ENCODE measurements around the gene GNG2. TPM values are rescaled to one million over a fixed set of nuclear protein-coding genes. Genes with fewer than 3 reads are reported as not detected.

The GNG2 gene
- total and polyA plus RNA-seq, 2 experiments from 2014 or later, result 9.9 to 14.8 TPM

- no peak overlapping the region for H3K4me3 ChIP-seq
- H3K79me2 ChIP-seq (replicated peaks; ENCODE audit: insufficient read depth), result peaks cover 7% of the 10 kb centered on the region
- no peak overlapping the region for H3K4me2 ChIP-seq
- H3K27me3 ChIP-seq (ENCODE audit: insufficient read depth), result no peaks in the 10 kb centered on the region
- H3K27ac ChIP-seq (ENCODE audit: low read depth), result no peak overlapping the region
- H3F3A ChIP-seq (replicated peaks; ENCODE audit: low read depth), result no peaks in the 10 kb centered on the region
- Mint-ChIP-seq H3K4me1 (peaks cover 6% of the 10 kb centered on the region; the same call in 2 of the 3 replicates), H3K27ac (no peak overlapping the region), H3K36me3 (ENCODE audit: low read depth) (no peaks in the 10 kb centered on the region), H3K9me3 (no peaks in the 10 kb centered on the region), H3K4me3 (no peak overlapping the region), H3K27me3 (ENCODE audit: insufficient read depth, low read depth, poor library complexity) (peaks cover 2% of the 10 kb centered on the region)
- H4K20me1 ChIP-seq (replicated peaks; ENCODE audit: insufficient read depth), result no peaks in the 10 kb centered on the region
- DNase-seq (ENCODE audit: low spot score), result no peak
- H3K4me1 ChIP-seq (ENCODE audit: insufficient read depth), result peaks cover 22% of the 10 kb centered on the region
- no peak overlapping the region for H2AFZ ChIP-seq
- TF ChIP-seq EZH2 (IDR thresholded peaks at IDR 0.05; ENCODE audit: low read depth, unreplicated experiment) (no peak), ETS1 (IDR thresholded peaks at IDR 0.05) (no peak), JUNB (IDR thresholded peaks at IDR 0.05; ENCODE audit: unreplicated experiment) (no peak), POLR2AphosphoS5 (IDR thresholded peaks at IDR 0.05; ENCODE audit: low read depth) (no peak), CTCF (conservative IDR thresholded peaks at IDR 0.05; ENCODE audit: low read depth in 2 of 2) (no peak)
- H3K36me3 ChIP-seq (ENCODE audit: insufficient read depth), result no peaks in the 10 kb centered on the region
- ATAC-seq, result no peak
- H3K9me2 ChIP-seq (ENCODE audit: insufficient read depth), result peaks cover 3% of the 10 kb centered on the region; the same call in 1 of the 2 replicates
Measured at GRCh38 chr14:51870606-51871005, 10.2 kb downstream of the GNG2 start.

GRCh38 chr14:51871846-51872245 is 11.4 kb downstream of the GNG2 start:
- no peaks in the 10 kb centered on the region for H3K9me3 Mint-ChIP-seq
- H3K79me2 ChIP-seq (replicated peaks; ENCODE audit: insufficient read depth), result peaks cover 7% of the 10 kb centered on the region
- H3K27ac Mint-ChIP-seq, result no peak overlapping the region
- TF ChIP-seq ZNF462 (CRISPR knock-in tag; IDR thresholded peaks at IDR 0.05) (no peak), STAT1 (IDR thresholded peaks at IDR 0.05; ENCODE audit: unreplicated experiment) (no peak), REST (IDR thresholded peaks at IDR 0.05; ENCODE audit: unreplicated experiment) (no peak), ZNF331 (CRISPR knock-in tag; IDR thresholded peaks at IDR 0.05; ENCODE audit: low read depth) (no peak), POLR2AphosphoS5 (IDR thresholded peaks at IDR 0.05; ENCODE audit: low read depth) (no peak)

More at GRCh38 chr14:51871846-51872245, 11.4 kb downstream of the GNG2 start:
- H2AFZ ChIP-seq, result no peak overlapping the region
- ATAC-seq, result no peak
- no peaks in the 10 kb centered on the region for H4K20me1 ChIP-seq (replicated peaks; ENCODE audit: insufficient read depth)
- H3K27me3 ChIP-seq (ENCODE audit: insufficient read depth), result no peaks in the 10 kb centered on the region
- no peak overlapping the region for H3K27ac ChIP-seq (ENCODE audit: low read depth)
- H3K36me3 Mint-ChIP-seq (ENCODE audit: low read depth), result no peaks in the 10 kb centered on the region
- peaks cover 6% of the 10 kb centered on the region; the same call in 2 of the 3 replicates for H3K4me1 Mint-ChIP-seq
- H3K9me2 ChIP-seq (ENCODE audit: insufficient read depth), result peaks cover 3% of the 10 kb centered on the region; the same call in 1 of the 2 replicates
- H3K4me2 ChIP-seq, result no peak overlapping the region
- no peaks in the 10 kb centered on the region for H3K36me3 ChIP-seq (ENCODE audit: insufficient read depth)
- H3K4me3 ChIP-seq, result no peak overlapping the region
- H3K27me3 Mint-ChIP-seq (ENCODE audit: insufficient read depth, low read depth, poor library complexity), result peaks cover 2% of the 10 kb centered on the region
- no peak for DNase-seq (ENCODE audit: low spot score)
- peaks cover 14% of the 10 kb centered on the region for H3K4me1 ChIP-seq (ENCODE audit: insufficient read depth)
- no peaks in the 10 kb centered on the region for H3F3A ChIP-seq (replicated peaks; ENCODE audit: low read depth)
- H3K4me3 Mint-ChIP-seq, result no peak overlapping the region
